Activated T-helper 17 cell treated with anti-CD3 and anti-CD28 coated beads, Interleukin-2, amount 50 U/mL, for 72 hours (primary cell): Measurements from ENCODE around the gene PRDX5. TPM values are rescaled to one million over a fixed set of nuclear protein-coding genes. Genes with fewer than 3 reads are reported as not detected.

Source experiments
- ATAC-seq: fragments of 150-1000 bp; cut with Tn5 transposase; replicated peaks from 2 replicates; pipeline ENCODE4 v1.10.0; 2021; ENCODE audit warnings: mild to moderate bottlenecking, moderate library complexity
- H3K27ac Mint-ChIP-seq: one replicate; pipeline ENCODE4 v1.8.0; 2022; ENCODE audit warnings: mixed read lengths
- H3K27me3 Mint-ChIP-seq: one replicate; pipeline ENCODE4 v1.8.0; 2022; ENCODE audit warnings: mixed read lengths
- H3K36me3 Mint-ChIP-seq: one replicate; pipeline ENCODE4 v1.8.0; 2022; ENCODE audit warnings: low read depth, mild to moderate bottlenecking, mixed read lengths
- H3K4me1 Mint-ChIP-seq: one replicate; pipeline ENCODE4 v1.8.0; 2022; ENCODE audit warnings: mixed read lengths
- H3K4me3 Mint-ChIP-seq: one replicate; pipeline ENCODE4 v1.8.0; 2022; ENCODE audit warnings: mild to moderate bottlenecking, mixed read lengths
- H3K9me3 Mint-ChIP-seq: one replicate; pipeline ENCODE4 v1.8.0; 2022; ENCODE audit warnings: mixed read lengths
- total RNA-seq, 2 donors: library from RNA; stranded (reverse); gene quantifications; one replicate each; pipeline ENCODE4 v1.2.3, GENCODE V29; 2022

PRDX5 gene
- total RNA-seq, 2 donors from 2014 or later, result 124 to 164 TPM

GRCh38 chr11:64352099-64352994 lies 34.4 kb downstream of the PRDX5 start:
- no peaks in the 10 kb centered on the region for H3K9me3 Mint-ChIP-seq
- H3K4me3 Mint-ChIP-seq, result no peak overlapping the region
- no peak for ATAC-seq
- peaks cover 5% of the 10 kb centered on the region for H3K4me1 Mint-ChIP-seq
- H3K36me3 Mint-ChIP-seq, result peaks cover 31% of the 10 kb centered on the region
- H3K27ac Mint-ChIP-seq, result no peak overlapping the region
- no peaks in the 10 kb centered on the region for H3K27me3 Mint-ChIP-seq

GRCh38 chr11:64352995-64353714 lies 35.2 kb downstream of the PRDX5 start:
- Mint-ChIP-seq H3K9me3 (no peaks in the 10 kb centered on the region), H3K4me3 (no peak overlapping the region), H3K36me3 (peaks cover 31% of the 10 kb centered on the region), H3K27ac (no peak overlapping the region), H3K4me1 (peaks cover 12% of the 10 kb centered on the region), H3K27me3 (no peaks in the 10 kb centered on the region)
- ATAC-seq, result no peak

GRCh38 chr11:64353715-64354506 lies 36.0 kb downstream of the PRDX5 start:
- H3K4me1 Mint-ChIP-seq, result peaks cover 12% of the 10 kb centered on the region
- no peak overlapping the region for H3K27ac Mint-ChIP-seq
- ATAC-seq, result no peak
- no peaks in the 10 kb centered on the region for H3K27me3 Mint-ChIP-seq
- H3K36me3 Mint-ChIP-seq, result peaks cover 29% of the 10 kb centered on the region
- H3K9me3 Mint-ChIP-seq, result no peaks in the 10 kb centered on the region
- H3K4me3 Mint-ChIP-seq, result no peak overlapping the region

GRCh38 chr11:64355078-64355940 lies 37.4 kb downstream of the PRDX5 start:
- peaks cover 31% of the 10 kb centered on the region for H3K36me3 Mint-ChIP-seq
- ATAC-seq, result no peak
- no peak overlapping the region for H3K4me3 Mint-ChIP-seq
- peaks cover 22% of the 10 kb centered on the region for H3K4me1 Mint-ChIP-seq
- no peaks in the 10 kb centered on the region for H3K9me3 Mint-ChIP-seq
- no peaks in the 10 kb centered on the region for H3K27me3 Mint-ChIP-seq
- H3K27ac Mint-ChIP-seq, result no peak overlapping the region

- H3K4me3 Mint-ChIP-seq, result peak overlapping the region; percentile 49
- H3K27me3 Mint-ChIP-seq, result no peaks in the 10 kb centered on the region
- peak; percentile 17 for ATAC-seq
- peaks cover 22% of the 10 kb centered on the region for H3K4me1 Mint-ChIP-seq
- no peaks in the 10 kb centered on the region for H3K9me3 Mint-ChIP-seq
- no peak overlapping the region for H3K27ac Mint-ChIP-seq
- peaks cover 34% of the 10 kb centered on the region for H3K36me3 Mint-ChIP-seq
These were observed 38.8 kb downstream of the PRDX5 start for GRCh38 chr11:64356498-64357411.

GRCh38 chr11:64357446-64357845 lies 39.5 kb downstream of the PRDX5 start:
- H3K4me3 Mint-ChIP-seq, result peak overlapping the region; percentile 95

GRCh38 chr11:64357904-64358535 lies 40.1 kb downstream of the PRDX5 start:
- Mint-ChIP-seq H3K4me1 (peaks cover 22% of the 10 kb centered on the region), H3K4me3 (peak overlapping the region; percentile 95), H3K9me3 (no peaks in the 10 kb centered on the region), H3K36me3 (peaks cover 46% of the 10 kb centered on the region), H3K27me3 (no peaks in the 10 kb centered on the region), H3K27ac (peak overlapping the region; percentile 88)
- peak; percentile 83 for ATAC-seq

More at GRCh38 chr11:64357446-64357845, 39.5 kb downstream of the PRDX5 start:
- H3K4me1 Mint-ChIP-seq, result peaks cover 22% of the 10 kb centered on the region
- no peak for ATAC-seq
- no peaks in the 10 kb centered on the region for H3K9me3 Mint-ChIP-seq
- no peaks in the 10 kb centered on the region for H3K27me3 Mint-ChIP-seq
- H3K36me3 Mint-ChIP-seq, result peaks cover 41% of the 10 kb centered on the region
- peak overlapping the region; percentile 88 for H3K27ac Mint-ChIP-seq

- Mint-ChIP-seq H3K36me3 (peaks cover 51% of the 10 kb centered on the region), H3K4me1 (peaks cover 22% of the 10 kb centered on the region), H3K4me3 (peak overlapping the region; percentile 95), H3K27ac (peak overlapping the region; percentile 88), H3K9me3 (no peaks in the 10 kb centered on the region), H3K27me3 (no peaks in the 10 kb centered on the region)
- no peak for ATAC-seq
These were observed 40.6 kb downstream of the PRDX5 start for GRCh38 chr11:64358536-64358906.

GRCh38 chr11:64358907-64359711 lies 41.2 kb downstream of the PRDX5 start, which contains the start of gene RPS6KA4:
Gene RPS6KA4, plus strand, starts transcription at chr11:64359162. Its CDS starts 74 bp downstream, at chr11:64359236.
- Mint-ChIP-seq H3K36me3 (peaks cover 57% of the 10 kb centered on the region), H3K27me3 (no peaks in the 10 kb centered on the region), H3K9me3 (no peaks in the 10 kb centered on the region), H3K4me3 (peak within 1 kb of the TSS; percentile 95), H3K27ac (peak within 1 kb of the TSS; percentile 88), H3K4me1 (peaks cover 22% of the 10 kb centered on the region)
- ATAC-seq, result peak; percentile 82

GRCh38 chr11:64359712-64360445 lies 42.0 kb downstream of the PRDX5 start:
- peaks cover 65% of the 10 kb centered on the region for H3K36me3 Mint-ChIP-seq
- peaks cover 22% of the 10 kb centered on the region for H3K4me1 Mint-ChIP-seq
- ATAC-seq, result no peak
- no peaks in the 10 kb centered on the region for H3K9me3 Mint-ChIP-seq
- peak overlapping the region; percentile 76 for H3K27ac Mint-ChIP-seq
- no peaks in the 10 kb centered on the region for H3K27me3 Mint-ChIP-seq
- H3K4me3 Mint-ChIP-seq, result peak overlapping the region; percentile 95

- H3K36me3 Mint-ChIP-seq, result peaks cover 71% of the 10 kb centered on the region
- H3K9me3 Mint-ChIP-seq, result no peaks in the 10 kb centered on the region
- no peak overlapping the region for H3K27ac Mint-ChIP-seq
- ATAC-seq, result no peak
- H3K27me3 Mint-ChIP-seq, result no peaks in the 10 kb centered on the region
- H3K4me3 Mint-ChIP-seq, result peak overlapping the region; percentile 95
- H3K4me1 Mint-ChIP-seq, result peaks cover 22% of the 10 kb centered on the region
These were observed 42.6 kb downstream of the PRDX5 start for GRCh38 chr11:64360448-64360921.
